Mucosa of rectum (tissue), 2 donors: ENCODE measurements around the gene KRT20.

Experiments used
- H3K27ac ChIP-seq, 2 donors: one replicate each; pipeline ENCODE4 v1.7.0; 2013; ENCODE audit warnings: inconsistent platforms in 2 of 2, low read depth in 2 of 2, low read length in 2 of 2
- H3K27me3 ChIP-seq, 2 donors: one replicate each; pipeline ENCODE4 v1.7.0; 2013; ENCODE audit warnings: low read length in 2 of 2; ENCODE audit not compliant: control insufficient read depth in 2 of 2, insufficient read depth in 2 of 2
- H3K36me3 ChIP-seq, 2 donors: one replicate each; pipeline ENCODE4 v1.7.0; 2013; ENCODE audit warnings: low read length in 2 of 2; ENCODE audit not compliant: control insufficient read depth in 2 of 2, insufficient read depth in 2 of 2
- H3K4me1 ChIP-seq, 2 donors: one replicate each; pipeline ENCODE4 v1.7.0; 2013; ENCODE audit warnings: low read length in 2 of 2, mild to moderate bottlenecking in 1 of 2; ENCODE audit not compliant: control insufficient read depth in 2 of 2, insufficient read depth in 2 of 2
- H3K4me3 ChIP-seq, 2 donors: one replicate each; pipeline ENCODE4 v1.7.0; 2013; ENCODE audit warnings: low read length in 2 of 2
- H3K9ac ChIP-seq, 2 donors: one replicate each; pipeline ENCODE4 v1.7.0; 2013; ENCODE audit warnings: low read length in 2 of 2, low read depth in 1 of 2, mild to moderate bottlenecking in 1 of 2
- H3K9me3 ChIP-seq, 2 donors: one replicate each; pipeline ENCODE4 v1.7.0; 2013; ENCODE audit warnings: low read length in 2 of 2; ENCODE audit not compliant: control insufficient read depth in 2 of 2
- donor health status: healthy.
- donor health status: Normal muscosa, but diverticular disease.

KRT20 gene

GRCh38 chr17:40841246-40841645 lies 43.8 kb downstream of the KRT20 start:
- Histone ChIP-seq H3K9ac (no peak overlapping the region), H3K36me3 (no peaks in the 10 kb centered on the region), H3K4me1 (no peaks in the 10 kb centered on the region), H3K27me3 (peaks cover 0 to 8% of the 10 kb centered on the region in 2 donors), H3K27ac (no peak overlapping the region), H3K9me3 (no peaks in the 10 kb centered on the region), H3K4me3 (no peak overlapping the region)

- no peak overlapping the region for H3K9ac ChIP-seq
- peaks cover 0 to 6% of the 10 kb centered on the region in 2 donors for H3K27me3 ChIP-seq
- H3K9me3 ChIP-seq, result no peaks in the 10 kb centered on the region
- H3K36me3 ChIP-seq, result no peaks in the 10 kb centered on the region
- no peak overlapping the region for H3K27ac ChIP-seq
- H3K4me1 ChIP-seq, result no peaks in the 10 kb centered on the region
- no peak overlapping the region for H3K4me3 ChIP-seq
These were observed 45.8 kb downstream of the KRT20 start for GRCh38 chr17:40839194-40839593.

GRCh38 chr17:40836020-40836419 lies 49.0 kb downstream of the KRT20 start:
- Histone ChIP-seq H3K4me3 (no peak overlapping the region), H3K9ac (no peak overlapping the region), H3K9me3 (no peaks in the 10 kb centered on the region), H3K27ac (no peak overlapping the region), H3K36me3 (no peaks in the 10 kb centered on the region), H3K4me1 (no peaks in the 10 kb centered on the region), H3K27me3 (peaks cover 0 to 2% of the 10 kb centered on the region in 2 donors)

- H3K9me3 ChIP-seq, result no peaks in the 10 kb centered on the region
- no peaks in the 10 kb centered on the region for H3K27me3 ChIP-seq
- no peak overlapping the region for H3K4me3 ChIP-seq
- no peak overlapping the region for H3K27ac ChIP-seq
- no peak overlapping the region for H3K9ac ChIP-seq
- no peaks in the 10 kb centered on the region for H3K36me3 ChIP-seq
- H3K4me1 ChIP-seq, result no peaks in the 10 kb centered on the region
These were observed 51.2 kb downstream of the KRT20 start for GRCh38 chr17:40833882-40834281.

GRCh38 chr17:40832840-40833239 lies 52.2 kb downstream of the KRT20 start:
- Histone ChIP-seq H3K27ac (no peak overlapping the region), H3K36me3 (no peaks in the 10 kb centered on the region), H3K27me3 (no peaks in the 10 kb centered on the region), H3K9me3 (no peaks in the 10 kb centered on the region), H3K4me1 (no peaks in the 10 kb centered on the region), H3K4me3 (no peak overlapping the region), H3K9ac (no peak overlapping the region)

GRCh38 chr17:40830085-40830776 lies 54.8 kb downstream of the KRT20 start:
- Histone ChIP-seq H3K27me3 (no peaks in the 10 kb centered on the region), H3K4me3 (no peak overlapping the region), H3K36me3 (no peaks in the 10 kb centered on the region)

GRCh38 chr17:40828454-40829044 lies 56.5 kb downstream of the KRT20 start:
- no peaks in the 10 kb centered on the region for H3K9me3 ChIP-seq
- no peak overlapping the region for H3K27ac ChIP-seq
- H3K27me3 ChIP-seq, result no peaks in the 10 kb centered on the region
- H3K4me3 ChIP-seq, result no peak overlapping the region
- no peak overlapping the region for H3K9ac ChIP-seq
- H3K36me3 ChIP-seq, result no peaks in the 10 kb centered on the region
- no peaks in the 10 kb centered on the region for H3K4me1 ChIP-seq

More at GRCh38 chr17:40830085-40830776, 54.8 kb downstream of the KRT20 start:
- Histone ChIP-seq H3K9me3 (no peaks in the 10 kb centered on the region), H3K9ac (no peak overlapping the region), H3K4me1 (no peaks in the 10 kb centered on the region), H3K27ac (no peak overlapping the region)

GRCh38 chr17:40827746-40828453 lies 57.1 kb downstream of the KRT20 start:
- Histone ChIP-seq H3K4me3 (no peak overlapping the region), H3K27ac (no peak overlapping the region), H3K36me3 (no peaks in the 10 kb centered on the region), H3K9me3 (no peaks in the 10 kb centered on the region), H3K4me1 (no peaks in the 10 kb centered on the region), H3K27me3 (no peaks in the 10 kb centered on the region), H3K9ac (no peak overlapping the region)
